IMR-90 (cell line): ENCODE data around the gene HDX. TPM values are rescaled to one million over a fixed set of nuclear protein-coding genes. Genes with fewer than 3 reads are reported as not detected.

ENCODE experiments used
- ATAC-seq: fragments of 200-7000 bp; cut with Tn5 transposase; 2 replicates; pipeline ENCODE4 v1.9.1; 2020; ENCODE audit warnings: low read depth, mild to moderate bottlenecking, moderate library complexity
- BruUV-seq: library from RNA; stranded (reverse); fragments of 400-500 nt; replicated peaks from 2 replicates; lab custom pipeline; 2021; lab: Mats Ljungman, UMichigan
- CTCF ChIA-PET: fragments of 300-600 bp; formaldehyde crosslinking; extraction: SDS; loops from one replicate; lab custom pipeline; 2021; ENCODE audit warnings: antibody characterized with exemption; lab: Yijun Ruan, JAX
- POLR2A ChIA-PET: fragments of 300-600 bp; sonication (Branson Sonifier 250); formaldehyde crosslinking; loops from one replicate; lab custom pipeline; 2022; ENCODE audit warnings: antibody characterized with exemption; ENCODE audit not compliant: unreplicated experiment; lab: Charles Lee
- DNase-seq: peaks from one replicate; pipeline ENCODE4 v3.0.0; 2013
- H2AFZ ChIP-seq: replicated peaks from 2 replicates; pipeline ENCODE3; 2013; ENCODE audit warnings: low read length, mild to moderate bottlenecking; ENCODE audit not compliant: poor library complexity
- H2AK5ac ChIP-seq: 2 replicates; pipeline ENCODE4 v1.6.1; 2013; ENCODE audit warnings: low read depth, low read length, inconsistent platforms
- H2AK9ac ChIP-seq: replicated peaks from 2 replicates; pipeline ENCODE3; 2013; ENCODE audit warnings: mild to moderate bottlenecking, low read depth, low read length, moderate library complexity; ENCODE audit not compliant: poor library complexity
- H2BK120ac ChIP-seq: 2 replicates; pipeline ENCODE4 v1.6.1; 2013; ENCODE audit warnings: low read depth, low read length, inconsistent platforms
- H2BK15ac ChIP-seq: 3 replicates; pipeline ENCODE4 v1.6.1; 2013; ENCODE audit warnings: low read depth, low read length, inconsistent platforms
- H2BK20ac ChIP-seq: 2 replicates; pipeline ENCODE4 v1.6.1; 2013; ENCODE audit warnings: low read depth, mild to moderate bottlenecking, inconsistent platforms, low read length, moderate library complexity
- H2BK5ac ChIP-seq: 2 replicates; pipeline ENCODE4 v1.6.1; 2013; ENCODE audit warnings: mild to moderate bottlenecking, low read depth, low read length, inconsistent platforms; ENCODE audit not compliant: poor library complexity, severe bottlenecking
- H3K14ac ChIP-seq: replicated peaks from 2 replicates; pipeline ENCODE4 v1.6.1; 2013; ENCODE audit warnings: low read depth, low read length, inconsistent platforms
- H3K18ac ChIP-seq: 2 replicates; pipeline ENCODE4 v1.6.1; 2013; ENCODE audit warnings: low read depth, low read length, control low read depth
- H3K23ac ChIP-seq: 2 replicates; pipeline ENCODE4 v1.6.1; 2013; ENCODE audit warnings: low read depth, low read length, inconsistent platforms
- H3K27ac ChIP-seq: 2 replicates; pipeline ENCODE4 v1.5.1; 2013; ENCODE audit warnings: mild to moderate bottlenecking, control low read depth, low read length; ENCODE audit not compliant: insufficient read depth
- H3K27me3 ChIP-seq: 2 replicates; pipeline ENCODE4 v1.6.1; 2013; ENCODE audit warnings: low read length; ENCODE audit not compliant: control insufficient read depth, insufficient read depth
- H3K36me3 ChIP-seq: 2 replicates; pipeline ENCODE4 v1.6.1; 2013; ENCODE audit warnings: low read length, mixed read lengths; ENCODE audit not compliant: control insufficient read depth, insufficient read depth
- H3K4ac ChIP-seq: 2 replicates; pipeline ENCODE4 v1.6.1; 2013; ENCODE audit warnings: low read depth, low read length, inconsistent platforms
- H3K4me1 ChIP-seq: 2 replicates; pipeline ENCODE4 v1.6.1; 2013; ENCODE audit warnings: low read length, mixed read lengths; ENCODE audit not compliant: control insufficient read depth, insufficient read depth
- H3K4me2 ChIP-seq: 2 replicates; pipeline ENCODE4 v1.6.1; 2013; ENCODE audit warnings: low read depth, mild to moderate bottlenecking, control low read depth, low read length, moderate library complexity
- H3K4me3 ChIP-seq: 2 replicates; pipeline ENCODE4 v1.5.1; 2013; ENCODE audit warnings: low read depth, mild to moderate bottlenecking, control low read depth, low read length, moderate library complexity; ENCODE audit not compliant: insufficient read depth
- H3K56ac ChIP-seq: 2 replicates; pipeline ENCODE4 v1.6.1; 2013; ENCODE audit warnings: low read length, inconsistent platforms; ENCODE audit not compliant: insufficient read depth; ENCODE audit errors: extremely low read depth
- H3K79me1 ChIP-seq, 2 experiments: 2 replicates each; pipeline ENCODE4 v1.6.1; 2013; ENCODE audit warnings: low read length in 2 of 2, inconsistent platforms in 1 of 2, low read depth in 1 of 2
- H3K9ac ChIP-seq: 2 replicates; pipeline ENCODE4 v1.6.1; 2013; ENCODE audit warnings: low read depth, low read length, control low read depth
- H3K9me1 ChIP-seq: 2 replicates; pipeline ENCODE4 v1.6.1; 2013; ENCODE audit warnings: low read length, inconsistent platforms; ENCODE audit not compliant: insufficient read depth
- H3K9me3 ChIP-seq: 2 replicates; pipeline ENCODE4 v1.6.1; 2013; ENCODE audit warnings: low read length; ENCODE audit not compliant: control insufficient read depth, insufficient read depth
- H4K20me1 ChIP-seq: 2 replicates; pipeline ENCODE4 v1.6.1; 2013; ENCODE audit warnings: low read length, inconsistent platforms; ENCODE audit not compliant: insufficient read depth
- H4K5ac ChIP-seq: 2 replicates; pipeline ENCODE4 v1.6.1; 2013; ENCODE audit warnings: mild to moderate bottlenecking, low read depth, low read length, control low read depth
- H4K8ac ChIP-seq, 2 experiments: 2 replicates each; pipeline ENCODE4 v1.6.1; 2013; ENCODE audit warnings: low read depth in 2 of 2, low read length in 2 of 2, control low read depth in 1 of 2, inconsistent platforms in 1 of 2
- H4K91ac ChIP-seq: 2 replicates; pipeline ENCODE4 v1.6.1; 2013; ENCODE audit warnings: low read depth, low read length, inconsistent platforms; ENCODE audit not compliant: insufficient read depth
- BHLHE40 ChIP-seq: fragments of 150-350 bp; IDR thresholded peaks from 2 replicates; pipeline ENCODE4 v1.6.1; 2016; ENCODE audit warnings: mild to moderate bottlenecking, low read depth, low read length
- CEBPB ChIP-seq: IDR thresholded peaks from 2 replicates; pipeline ENCODE4 v1.6.1; 2012; ENCODE audit warnings: low read depth, low read length, improper control_type of control experiment
- CHD1 ChIP-seq: IDR thresholded peaks from 2 replicates; pipeline ENCODE4 v1.6.1; 2012; ENCODE audit warnings: low read depth, low read length, improper control_type of control experiment
- FOS ChIP-seq: fragments of 150-350 bp; IDR thresholded peaks from 2 replicates; pipeline ENCODE4 v1.6.1; 2016; ENCODE audit warnings: low read depth, low read length
- MAFK ChIP-seq: IDR thresholded peaks from 2 replicates; pipeline ENCODE4 v1.6.1; 2012; ENCODE audit warnings: low read depth, low read length, improper control_type of control experiment
- MXI1 ChIP-seq: IDR thresholded peaks from 2 replicates; pipeline ENCODE4 v1.6.1; 2012; ENCODE audit warnings: low read depth, mild to moderate bottlenecking, low read length, moderate library complexity, borderline replicate concordance
- NFE2L2 ChIP-seq: fragments of 150-350 bp; IDR thresholded peaks from 2 replicates; pipeline ENCODE4 v1.6.1; 2016; ENCODE audit warnings: low read depth, mild to moderate bottlenecking, low read length
- POLR2A ChIP-seq: IDR thresholded peaks from 2 replicates; pipeline ENCODE4 v1.6.1; 2012; ENCODE audit warnings: mild to moderate bottlenecking, low read depth, low read length
- RAD21 ChIP-seq: IDR thresholded peaks from 2 replicates; pipeline ENCODE4 v1.6.1; 2012; ENCODE audit warnings: low read length, improper control_type of control experiment
- RCOR1 ChIP-seq: IDR thresholded peaks from 2 replicates; pipeline ENCODE4 v1.6.1; 2012; ENCODE audit warnings: mild to moderate bottlenecking, low read length, improper control_type of control experiment; ENCODE audit not compliant: insufficient replicate concordance
- RFX5 ChIP-seq: IDR thresholded peaks from 2 replicates; pipeline ENCODE4 v1.8.0; 2012; ENCODE audit warnings: low read depth, mild to moderate bottlenecking, low read length, moderate library complexity
- SMC3 ChIP-seq: fragments of 150-350 bp; IDR thresholded peaks from 2 replicates; pipeline ENCODE4 v1.6.1; 2016; ENCODE audit warnings: low read depth, mild to moderate bottlenecking, antibody characterized with exemption, low read length, moderate library complexity
- WGBS, 2 experiments: methylation state at CpG; one replicate each; pipeline versions ENCODE4 v1.1.5 to v1.1.7; 2013; ENCODE audit warnings: missing lambda C conversion rate in 2 of 2; ENCODE audit not compliant: insufficient read length in 1 of 2; ENCODE audit errors: extremely low coverage in 2 of 2; 5-methylcytosine and 5-hydroxymethylcytosine counted together
- dilution Hi-C: fragments of 300-500 bp; cut with HindIII; formaldehyde crosslinking; loops from one replicate; pipeline ENCODE4 v1.14.3; 2018; ENCODE audit warnings: low sequenced_read_pairs; ENCODE audit not compliant: unreplicated experiment
- in situ Hi-C: fragments of 300-500 bp; cut with MboI; formaldehyde crosslinking; loops from 3 replicates; pipeline ENCODE4 v1.14.3; 2019; ENCODE audit warnings: low sequenced_read_pairs, inconsistent platforms, mixed read lengths
- intact Hi-C: fragments of 100-400 bp; cut with micrococcal nuclease; formaldehyde crosslinking; loops from 2 replicates; pipeline ENCODE4 v1.10.0; 2022
- polyA plus RNA-seq, 3 experiments: library from polyadenylated mRNA; depleted of rRNA; stranded (reverse); fragments of >200 nt; gene quantifications; 2 replicates each; pipeline ENCODE4 v1.2.3, GENCODE V29; 2012; ENCODE audit warnings: low replicate concordance in 1 of 3
- total RNA-seq: library from RNA; depleted of rRNA; stranded (reverse); fragments of >200 nt; gene quantifications from 2 replicates; pipeline ENCODE4 v1.2.3, GENCODE V29; 2012
- TF ChIP-seq, protein P1 (sequence below): fragments of 150-350 bp; IDR thresholded peaks from 2 replicates; pipeline ENCODE4 v1.6.1; 2016; ENCODE audit warnings: low read depth, mild to moderate bottlenecking, low read length, moderate library complexity, borderline replicate concordance
- TF ChIP-seq, protein P2 (sequence below): fragments of 150-350 bp; IDR thresholded peaks from 2 replicates; pipeline ENCODE4 v1.6.1; 2017; ENCODE audit warnings: mild to moderate bottlenecking, antibody characterized with exemption, low read length, low read depth
- TF ChIP-seq, protein P3 (sequence below): conservative IDR thresholded peaks from 2 replicates; pipeline ENCODE4 v1.5.1; 2012; ENCODE audit warnings: mild to moderate bottlenecking, low read depth, low read length, improper control_type of control experiment

The HDX gene
- total and polyA plus RNA-seq, 2 of the 4 experiments (the other 2 are of a cell fraction): 1.8 to 11.8 TPM

DNA sequence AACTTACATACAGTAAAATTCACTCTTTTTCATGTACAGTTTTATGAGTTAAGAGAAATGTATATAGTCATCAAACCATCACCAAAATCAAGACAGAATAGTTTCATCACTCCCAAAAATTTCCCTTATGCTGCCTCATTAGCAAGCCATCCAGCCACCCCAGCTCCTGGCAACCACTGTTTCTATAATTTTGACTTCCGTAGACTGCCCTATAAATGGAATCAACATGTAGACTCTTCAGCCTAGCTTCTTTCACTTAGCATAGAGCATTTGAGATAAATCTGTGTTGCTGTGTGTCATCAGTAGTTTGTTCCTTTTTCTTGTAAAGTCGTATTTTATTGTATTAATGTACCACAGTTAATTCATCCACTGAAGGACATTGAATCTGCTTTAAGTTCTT is 23.2 kb downstream of the HDX start:
- Histone ChIP-seq H4K8ac (no peak overlapping the region), H3K4me1 (no peaks in the 10 kb centered on the region), H3K4ac (no peak overlapping the region), H3K9me1 (no peaks in the 10 kb centered on the region), H3K18ac (no peak overlapping the region), H2BK20ac (no peak overlapping the region), H3K56ac (no peak overlapping the region), H3K27ac (no peak overlapping the region), H3K36me3 (peaks cover 4% of the 10 kb centered on the region; the same call in 1 of the 2 replicates), H2AK5ac (no peak overlapping the region), H2AFZ (no peak overlapping the region), H3K4me3 (no peak overlapping the region), H4K91ac (no peak overlapping the region), H2BK5ac (no peak overlapping the region), H3K9me3 (no peaks in the 10 kb centered on the region), H2AK9ac (no peak overlapping the region), H2BK120ac (no peak overlapping the region), H3K9ac (no peak overlapping the region), H3K14ac (no peak overlapping the region), H3K4me2 (no peak overlapping the region), H3K23ac (no peak overlapping the region), H4K20me1 (no peaks in the 10 kb centered on the region), H3K79me1 (no peaks in the 10 kb centered on the region), H4K5ac (no peak overlapping the region), H2BK15ac (no peak overlapping the region), H3K27me3 (no peaks in the 10 kb centered on the region)
- CTCF ChIA-PET: interaction anchor here (0.6 kb wide), 1 partner anchor 335 kb away, joined by 4 read pairs; no protein-coding TSS in a partner anchor
- ATAC-seq: no peak
- BruUV-seq: no TSS peak
- intact Hi-C loops (no loop called here), dilution Hi-C loops (no loop called here), in situ Hi-C loops (no loop called here)
- no CpG with 5 or more reads among the region's 2 CpGs for WGBS, 2 experiments
- POLR2A ChIA-PET: no interaction called here
- DNase-seq: no peak
- no peak for TF ChIP-seq MXI1
- TF ChIP-seq, protein P1, sequence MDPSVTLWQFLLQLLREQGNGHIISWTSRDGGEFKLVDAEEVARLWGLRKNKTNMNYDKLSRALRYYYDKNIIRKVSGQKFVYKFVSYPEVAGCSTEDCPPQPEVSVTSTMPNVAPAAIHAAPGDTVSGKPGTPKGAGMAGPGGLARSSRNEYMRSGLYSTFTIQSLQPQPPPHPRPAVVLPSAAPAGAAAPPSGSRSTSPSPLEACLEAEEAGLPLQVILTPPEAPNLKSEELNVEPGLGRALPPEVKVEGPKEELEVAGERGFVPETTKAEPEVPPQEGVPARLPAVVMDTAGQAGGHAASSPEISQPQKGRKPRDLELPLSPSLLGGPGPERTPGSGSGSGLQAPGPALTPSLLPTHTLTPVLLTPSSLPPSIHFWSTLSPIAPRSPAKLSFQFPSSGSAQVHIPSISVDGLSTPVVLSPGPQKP: no peak
- TF ChIP-seq MAFK: no peak
- TF ChIP-seq, protein P2, sequence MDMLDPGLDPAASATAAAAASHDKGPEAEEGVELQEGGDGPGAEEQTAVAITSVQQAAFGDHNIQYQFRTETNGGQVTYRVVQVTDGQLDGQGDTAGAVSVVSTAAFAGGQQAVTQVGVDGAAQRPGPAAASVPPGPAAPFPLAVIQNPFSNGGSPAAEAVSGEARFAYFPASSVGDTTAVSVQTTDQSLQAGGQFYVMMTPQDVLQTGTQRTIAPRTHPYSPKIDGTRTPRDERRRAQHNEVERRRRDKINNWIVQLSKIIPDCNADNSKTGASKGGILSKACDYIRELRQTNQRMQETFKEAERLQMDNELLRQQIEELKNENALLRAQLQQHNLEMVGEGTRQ: no peak
- TF ChIP-seq BHLHE40: no peak
- no peak for TF ChIP-seq RAD21
- TF ChIP-seq FOS: no peak
- TF ChIP-seq NFE2L2: no peak
- no peak for TF ChIP-seq POLR2A
- TF ChIP-seq SMC3: no peak
- TF ChIP-seq, protein P3, sequence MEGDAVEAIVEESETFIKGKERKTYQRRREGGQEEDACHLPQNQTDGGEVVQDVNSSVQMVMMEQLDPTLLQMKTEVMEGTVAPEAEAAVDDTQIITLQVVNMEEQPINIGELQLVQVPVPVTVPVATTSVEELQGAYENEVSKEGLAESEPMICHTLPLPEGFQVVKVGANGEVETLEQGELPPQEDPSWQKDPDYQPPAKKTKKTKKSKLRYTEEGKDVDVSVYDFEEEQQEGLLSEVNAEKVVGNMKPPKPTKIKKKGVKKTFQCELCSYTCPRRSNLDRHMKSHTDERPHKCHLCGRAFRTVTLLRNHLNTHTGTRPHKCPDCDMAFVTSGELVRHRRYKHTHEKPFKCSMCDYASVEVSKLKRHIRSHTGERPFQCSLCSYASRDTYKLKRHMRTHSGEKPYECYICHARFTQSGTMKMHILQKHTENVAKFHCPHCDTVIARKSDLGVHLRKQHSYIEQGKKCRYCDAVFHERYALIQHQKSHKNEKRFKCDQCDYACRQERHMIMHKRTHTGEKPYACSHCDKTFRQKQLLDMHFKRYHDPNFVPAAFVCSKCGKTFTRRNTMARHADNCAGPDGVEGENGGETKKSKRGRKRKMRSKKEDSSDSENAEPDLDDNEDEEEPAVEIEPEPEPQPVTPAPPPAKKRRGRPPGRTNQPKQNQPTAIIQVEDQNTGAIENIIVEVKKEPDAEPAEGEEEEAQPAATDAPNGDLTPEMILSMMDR: no peak
- TF ChIP-seq CEBPB: no peak
- no peak for TF ChIP-seq RCOR1
- TF ChIP-seq CHD1: no peak
- TF ChIP-seq RFX5: no peak
